IPS-NIHi7 (cell line): ENCODE measurements around the gene ADAT2.
A peak's percentile ranks its signal among the peaks of the same experiment; 100 is the strongest.
"Not testable (repeated sequence)": the region's sequence is repeated elsewhere in the genome, so short reads cannot be mapped to it uniquely, and the experiment has no call there.

Experiments
- DNase-seq: peaks from one replicate; pipeline ENCODE4 v3.0.0; 2012; ENCODE audit warnings: mixed read lengths; ENCODE audit errors: extremely low spot score

The ADAT2 gene

DNA sequence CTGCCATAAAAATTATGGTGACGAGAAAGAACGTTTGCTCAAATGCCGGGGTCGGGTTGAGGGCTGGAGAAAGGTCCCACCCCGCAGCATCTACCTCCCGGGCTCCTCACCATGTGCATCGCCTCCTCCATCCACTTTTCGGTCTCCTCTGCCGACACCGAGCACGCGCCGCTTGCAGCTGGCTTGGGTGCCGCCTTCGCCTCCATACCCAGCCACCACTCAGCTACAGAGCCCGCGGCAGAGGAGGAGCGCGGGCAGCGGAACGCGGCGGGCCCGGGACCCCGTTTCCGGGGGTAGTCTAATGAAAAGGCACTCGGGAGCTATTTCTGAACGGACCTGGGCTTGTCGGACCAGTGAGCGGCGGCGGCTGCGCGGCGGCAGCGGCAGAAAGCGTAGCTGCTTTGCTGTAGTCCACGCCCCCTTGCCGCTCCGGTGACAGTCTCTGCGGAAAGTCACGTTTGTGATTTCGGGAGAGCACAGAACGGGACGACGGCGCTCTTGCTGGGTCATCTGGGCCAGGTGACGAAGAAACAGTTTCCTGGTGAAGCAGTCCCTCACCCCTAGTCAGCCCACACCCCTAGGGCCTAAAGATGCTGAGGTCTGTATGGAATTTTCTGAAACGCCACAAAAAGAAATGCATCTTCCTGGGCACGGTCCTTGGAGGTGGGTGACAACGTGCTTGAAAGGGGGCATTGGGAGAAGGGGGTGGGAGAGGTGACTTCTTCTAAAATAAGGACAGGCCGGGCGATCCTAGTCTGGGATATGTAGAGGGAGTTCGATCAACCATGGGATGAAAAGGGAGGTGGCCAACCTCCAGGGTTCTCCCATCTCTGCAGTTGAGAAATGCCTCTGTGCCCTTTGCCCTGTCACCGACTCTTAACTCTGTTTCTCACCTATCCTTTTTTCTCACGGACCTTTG lies at the start of gene ADAT2, which contains the start of gene PEX3:
Gene ADAT2 (minus strand): TSS at position 243 of the 919 bp plus-strand sequence. CDS start 37 bp downstream, at position 206.
Gene PEX3 (plus strand): TSS at position 353 of the 919 bp plus-strand sequence. CDS start 238 bp downstream, at position 591.
- peak; percentile 96 for DNase-seq

- no peak for DNase-seq
These were observed 47.9 kb upstream of the ADAT2 start for GRCh38 chr6:143498428-143498827.

- DNase-seq: no peak
These were observed 46.5 kb upstream of the ADAT2 start for GRCh38 chr6:143496974-143497373.

DNA sequence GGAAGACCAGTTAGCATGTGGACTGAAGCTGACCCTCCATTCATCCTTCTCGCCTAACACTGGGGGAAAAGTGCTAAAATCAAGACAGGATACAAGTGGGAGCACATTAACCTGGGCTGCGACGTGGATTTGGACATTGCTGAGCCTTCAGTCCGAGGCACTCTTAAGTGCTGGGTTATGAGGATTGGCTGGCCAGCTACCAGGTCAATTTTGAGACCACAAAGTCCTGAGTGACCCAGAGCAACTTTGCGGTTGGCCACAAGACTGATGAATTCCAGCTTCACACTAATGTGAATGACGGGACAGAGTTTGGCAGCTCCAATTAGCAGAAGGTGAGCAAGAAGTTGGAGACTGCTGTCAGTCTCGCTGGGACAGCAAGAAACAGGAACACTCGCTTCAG lies 40.3 kb upstream of the ADAT2 start:
- DNase-seq: no peak

- no peak for DNase-seq
These were observed 39.7 kb upstream of the ADAT2 start for GRCh38 chr6:143490244-143490643.

DNA sequence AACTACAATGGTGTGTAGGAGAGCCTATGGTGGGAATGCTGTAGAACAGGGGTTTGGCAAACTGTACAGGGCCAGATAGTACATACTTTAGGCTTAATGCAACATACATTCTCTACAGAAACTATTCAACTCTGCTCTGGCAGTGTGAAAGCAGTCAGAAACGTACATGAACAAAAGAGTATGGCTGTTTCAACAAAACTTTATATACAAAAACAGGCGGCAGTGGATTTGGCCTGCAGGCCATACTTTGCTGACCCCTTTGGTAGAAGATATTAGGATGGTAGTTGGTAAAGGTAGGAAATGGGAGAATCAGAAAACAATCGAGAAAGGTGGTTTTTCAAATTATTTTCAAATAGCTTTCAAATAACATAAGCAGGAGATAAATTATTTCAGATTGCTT lies 36.3 kb upstream of the ADAT2 start:
- no peak for DNase-seq

DNA sequence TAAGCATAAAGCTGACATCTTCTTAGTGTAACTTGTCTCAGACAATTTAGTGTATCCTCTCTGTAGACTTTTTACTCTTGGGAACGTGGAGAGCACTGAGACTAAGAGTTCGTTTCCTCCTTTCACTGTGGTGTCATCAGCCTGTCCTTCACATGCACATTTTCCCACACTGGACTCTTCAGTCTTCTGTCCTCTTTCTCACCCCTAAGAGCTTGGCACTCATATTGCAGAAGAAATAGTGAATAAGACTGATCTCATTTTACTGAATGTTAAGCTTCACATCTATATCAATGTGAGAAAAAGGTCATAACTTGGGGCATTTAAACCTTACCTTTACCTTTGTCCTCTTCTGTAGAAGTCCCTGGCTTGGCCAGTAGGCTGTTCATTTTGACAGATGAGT lies 35.5 kb upstream of the ADAT2 start:
- no peak for DNase-seq

DNA sequence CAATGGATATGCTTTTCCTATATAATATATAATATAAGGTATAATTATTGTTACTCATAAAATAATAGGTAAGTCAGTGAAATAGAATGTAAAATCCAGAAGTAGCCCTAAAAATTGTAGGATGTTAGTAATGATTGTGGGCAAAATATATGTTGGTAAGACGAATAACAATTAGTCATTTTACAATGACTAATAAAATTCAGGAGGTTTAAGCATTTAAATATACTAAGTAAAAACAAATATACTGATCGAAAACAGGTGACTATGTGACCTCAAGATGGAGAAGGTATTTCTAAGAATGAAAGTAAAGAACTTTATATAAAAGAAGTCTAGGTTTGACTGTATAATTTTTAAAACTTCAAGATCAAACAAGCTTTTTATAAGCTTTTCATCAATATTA lies 32.1 kb upstream of the ADAT2 start:
- DNase-seq: no peak

DNA sequence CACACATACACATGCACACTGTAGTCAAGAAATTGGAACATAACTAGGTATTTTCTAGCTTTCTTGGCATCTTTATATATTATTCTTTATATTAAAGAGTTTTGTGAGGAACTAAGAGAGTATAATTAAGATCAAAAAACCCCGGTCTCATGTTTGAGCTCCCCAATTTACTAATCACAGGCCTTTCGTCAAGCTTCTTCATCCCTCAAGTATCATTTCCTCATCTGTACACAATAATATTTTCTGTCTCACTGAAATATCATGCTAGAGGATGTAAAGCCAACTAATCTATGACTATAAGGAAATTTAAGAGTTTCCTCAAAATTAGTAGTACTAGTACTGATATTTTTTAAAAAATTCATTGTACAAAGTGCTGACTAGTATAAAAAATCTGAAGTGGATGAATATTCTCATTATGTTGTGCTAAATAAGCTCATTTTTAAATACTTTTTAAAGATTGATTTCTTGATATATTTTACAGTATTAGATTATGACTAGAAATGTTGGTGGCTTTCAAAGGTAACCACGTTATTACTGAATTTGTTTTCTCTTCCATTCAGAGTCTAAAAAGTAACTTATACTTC lies 28.1 kb upstream of the ADAT2 start:
- DNase-seq: no peak

- DNase-seq: no peak
These were observed 26.1 kb upstream of the ADAT2 start for GRCh38 chr6:143476545-143476944.

DNA sequence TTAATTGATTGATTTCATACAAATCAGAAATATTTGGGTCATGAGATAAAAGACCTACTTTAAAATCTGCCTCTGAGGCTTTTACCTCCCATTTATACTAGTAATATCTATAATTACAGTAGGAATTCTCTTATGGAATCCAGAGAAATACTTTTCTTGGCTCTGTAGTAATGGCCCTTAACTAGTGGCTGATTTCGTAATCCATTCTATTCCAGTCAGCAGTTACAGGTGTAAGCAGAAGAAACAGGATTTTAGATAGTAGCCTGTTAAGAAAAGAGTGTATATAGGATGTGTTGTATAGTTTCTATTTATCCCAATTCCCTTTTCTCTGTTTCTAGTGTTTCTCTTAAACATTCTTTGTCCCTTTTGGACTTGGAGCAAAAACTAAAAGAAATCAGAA lies 21.3 kb upstream of the ADAT2 start:
- no peak for DNase-seq

DNA sequence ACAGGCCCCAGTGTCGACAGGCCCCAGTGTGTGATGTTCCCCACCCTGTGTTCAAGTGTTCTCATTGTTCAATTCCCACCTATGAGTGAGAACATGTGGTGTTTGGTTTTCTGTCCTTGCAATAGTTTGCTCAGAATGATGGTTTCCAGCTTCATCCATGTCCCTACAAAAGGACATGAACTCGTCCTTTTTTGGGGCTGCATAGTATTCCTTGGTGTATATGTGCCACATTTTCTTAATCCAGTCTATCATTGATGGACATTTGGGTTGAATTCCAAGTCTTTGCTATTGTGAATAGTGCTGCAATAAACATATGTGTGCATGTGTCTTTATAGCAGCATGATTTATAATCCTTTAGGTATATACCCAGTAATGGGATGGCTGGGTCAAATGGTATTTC lies 18.3 kb upstream of the ADAT2 start:
- DNase-seq: not testable (repeated sequence)

GRCh38 chr6:143468026-143468425 lies 17.5 kb upstream of the ADAT2 start:
- DNase-seq: no peak

DNA sequence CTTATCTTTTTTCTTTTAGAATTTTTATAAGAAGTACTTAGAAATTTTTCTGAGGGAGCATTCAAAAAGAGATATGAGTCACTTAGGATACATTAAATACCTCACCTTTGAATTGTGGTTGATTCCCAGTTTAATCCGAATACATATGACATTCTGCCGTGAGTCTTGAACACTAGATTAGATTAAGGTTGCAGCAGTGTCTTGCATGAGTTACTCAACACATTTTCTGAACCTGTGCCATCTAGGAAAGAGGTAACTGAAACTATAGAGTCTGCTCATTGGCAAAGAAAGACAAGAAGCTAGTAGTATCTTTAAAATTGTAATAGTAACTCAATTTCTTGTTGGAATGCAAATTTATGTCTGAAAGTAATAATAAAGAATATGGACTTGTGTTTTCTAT lies 15.1 kb upstream of the ADAT2 start:
- DNase-seq: no peak

GRCh38 chr6:143457563-143458359 lies 7.3 kb upstream of the ADAT2 start:
- no peak for DNase-seq

DNA sequence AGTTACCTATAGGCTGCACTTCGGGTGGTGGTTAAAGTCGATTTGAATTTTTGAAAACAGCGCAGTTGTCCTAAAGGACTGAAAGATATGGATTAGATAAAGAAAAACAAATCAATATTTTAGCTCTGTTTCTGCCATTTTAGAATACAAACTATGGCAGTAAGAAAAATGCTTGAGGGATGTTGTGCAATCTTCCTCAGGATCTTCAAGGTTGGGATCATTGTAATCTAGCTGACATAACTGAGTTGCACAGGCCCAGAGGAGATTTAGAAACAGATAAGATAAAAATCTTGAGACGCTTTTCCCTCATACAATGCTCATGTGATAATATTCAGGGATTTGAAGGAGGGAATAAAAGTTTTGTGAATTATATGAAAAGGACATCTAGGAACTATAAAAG lies 1.0 kb upstream of the ADAT2 start:
- no peak for DNase-seq

DNA sequence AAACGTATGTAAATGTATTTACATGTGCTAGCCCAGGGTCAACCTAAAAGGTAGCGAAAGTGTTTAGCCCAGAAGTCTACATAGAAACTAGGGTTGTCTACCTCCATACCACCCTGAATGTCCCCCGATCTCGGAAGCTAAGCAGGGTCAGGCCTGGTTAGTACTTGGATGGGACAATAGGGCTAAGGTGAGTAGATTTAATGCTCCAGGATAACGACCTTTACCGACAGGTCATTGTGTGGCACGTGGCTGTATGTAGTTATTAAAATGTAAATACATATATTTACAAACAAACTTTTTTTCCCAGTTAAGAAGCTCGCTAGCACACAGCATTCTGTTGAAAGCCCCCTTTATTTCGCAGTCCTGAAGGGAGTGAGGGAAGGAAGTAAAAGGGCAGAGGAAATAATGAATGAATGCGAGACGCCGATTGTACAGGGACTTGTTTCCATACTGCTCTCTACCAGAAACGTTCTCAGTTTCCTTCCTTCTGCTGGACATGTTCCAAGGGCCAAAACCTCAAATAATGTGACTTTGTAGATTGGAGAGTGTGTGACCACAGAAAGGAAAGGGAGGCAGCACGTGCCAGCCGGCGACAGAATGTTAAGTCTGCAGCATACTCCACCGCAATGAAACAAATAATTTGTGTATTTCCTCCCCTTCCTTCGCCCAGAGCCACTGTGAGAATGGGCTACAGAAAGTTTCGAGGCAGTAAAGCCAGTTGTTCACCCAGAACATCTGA lies 612 bp downstream of the ADAT2 start:
- peak; percentile 10 for DNase-seq

DNA sequence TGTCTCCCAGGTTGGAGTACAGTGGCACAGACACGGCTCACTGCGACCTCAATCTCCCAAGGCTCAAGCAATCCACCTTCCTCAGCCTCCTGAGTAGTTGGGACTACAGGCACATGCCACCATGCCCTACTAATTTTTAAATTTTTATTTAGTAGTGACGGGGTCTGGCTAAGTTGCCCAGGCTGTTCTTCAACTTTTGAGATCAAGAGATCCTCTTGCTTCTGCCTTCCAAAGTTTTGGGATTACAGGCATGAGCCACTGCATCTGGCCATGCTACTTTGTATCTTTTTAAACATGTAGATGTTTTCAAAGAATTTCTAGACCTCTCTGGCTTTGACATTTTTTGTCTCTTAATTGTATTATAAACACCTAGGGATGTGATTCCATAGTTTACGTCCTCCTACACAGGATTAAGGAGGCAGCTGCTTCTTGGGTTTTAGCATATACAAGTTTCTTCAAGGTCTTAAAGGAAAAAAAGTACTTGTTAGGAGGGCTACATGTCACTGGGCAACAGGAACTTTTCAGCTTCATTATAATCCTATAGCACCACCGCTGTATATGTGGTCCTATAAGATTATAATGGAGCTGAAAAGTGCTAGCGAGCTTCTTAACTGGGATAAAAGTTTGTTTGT lies 1.3 kb downstream of the ADAT2 start:
- DNase-seq: no peak

- not testable (repeated sequence) for DNase-seq
These were observed 2.6 kb downstream of the ADAT2 start for GRCh38 chr6:143447865-143448264.

GRCh38 chr6:143443096-143443495 lies 7.4 kb downstream of the ADAT2 start:
- no peak for DNase-seq
